Peyer's patch (tissue), 4 donors: ENCODE measurements around the gene DCLK3. TPM values are rescaled to one million over a fixed set of nuclear protein-coding genes. Genes with fewer than 3 reads are reported as not detected.

Experiments used
- DNase-seq, 3 donors: peaks; one replicate each; pipeline ENCODE4 v3.0.0-alpha.2; 2017 to 2019
- H3K27ac ChIP-seq, 4 donors: fragments of 200-600 bp; sonication (generic); one replicate each; pipeline ENCODE4 v1.5.1; 2016 to 2019
- H3K27me3 ChIP-seq, 2 donors: fragments of 200-600 bp; sonication (generic); one replicate each; pipeline ENCODE4 v1.5.1; 2019
- H3K36me3 ChIP-seq, 3 donors: fragments of 200-600 bp; sonication (generic); one replicate each; pipeline ENCODE4 v1.5.1; 2016 to 2019
- H3K4me1 ChIP-seq, 4 donors: fragments of 200-600 bp; sonication (generic); one replicate each; pipeline ENCODE4 v1.5.1; 2016 to 2019
- H3K4me3 ChIP-seq, 4 donors: fragments of 200-600 bp; sonication (generic); 1 replicate in 3 of 4; 2 replicates in 1 of 4; pipeline ENCODE4 v1.5.1; 2016 to 2019; ENCODE audit warnings: mild to moderate bottlenecking in 1 of 4
- H3K9me3 ChIP-seq, 4 donors: fragments of 200-600 bp; sonication (generic); one replicate each; pipeline ENCODE4 v1.5.1; 2016 to 2019; ENCODE audit warnings: mild to moderate bottlenecking in 1 of 4
- POLR2A ChIP-seq, 2 donors: fragments of 450-650 bp; IDR thresholded peaks; one replicate each; pipeline ENCODE4 v1.5.1; 2017; ENCODE audit warnings: antibody characterized with exemption in 2 of 2, mild to moderate bottlenecking in 2 of 2, moderate library complexity in 2 of 2
- total RNA-seq, 4 donors: library from RNA; depleted of rRNA; stranded (reverse); fragments of >200 nt; gene quantifications; one replicate each; pipeline ENCODE4 v1.1.0, GENCODE V29; 2016
- TF ChIP-seq, protein P1 (sequence below), 6 experiments: fragments of 450-650 bp in 4 of 6; fragments of 200-600 bp in 2 of 6; sonication (generic) in 1 of 6; IDR thresholded peaks; one replicate each; pipeline ENCODE4 v1.5.1; 2017 to 2019; ENCODE audit warnings: antibody characterized with exemption in 6 of 6, mild to moderate bottlenecking in 3 of 6, moderate library complexity in 1 of 6

DCLK3 gene
- total RNA-seq, 4 donors from 2014 or later, result not detected

DNA sequence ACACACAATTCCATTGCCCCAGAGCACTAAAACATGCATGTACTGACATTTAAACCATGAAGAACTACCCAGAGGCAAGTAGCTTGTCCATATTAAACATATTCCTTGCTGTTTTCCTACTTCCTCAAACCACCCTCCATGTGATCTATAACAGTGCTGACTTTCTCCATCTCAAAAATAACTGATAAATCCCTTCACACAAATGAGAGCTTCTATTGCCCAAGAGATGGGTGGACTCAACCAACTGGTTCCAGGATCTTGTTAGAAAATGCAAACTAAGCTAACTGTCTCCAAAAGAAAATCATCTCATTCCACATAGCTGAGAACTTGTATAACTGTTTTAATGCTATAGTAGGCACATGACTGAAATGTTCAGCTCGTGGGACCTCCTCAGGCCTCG lies 29.6 kb downstream of the DCLK3 start:
- no peaks in the 10 kb centered on the region for H3K36me3 ChIP-seq
- no peak for DNase-seq
- TF ChIP-seq, protein P1, sequence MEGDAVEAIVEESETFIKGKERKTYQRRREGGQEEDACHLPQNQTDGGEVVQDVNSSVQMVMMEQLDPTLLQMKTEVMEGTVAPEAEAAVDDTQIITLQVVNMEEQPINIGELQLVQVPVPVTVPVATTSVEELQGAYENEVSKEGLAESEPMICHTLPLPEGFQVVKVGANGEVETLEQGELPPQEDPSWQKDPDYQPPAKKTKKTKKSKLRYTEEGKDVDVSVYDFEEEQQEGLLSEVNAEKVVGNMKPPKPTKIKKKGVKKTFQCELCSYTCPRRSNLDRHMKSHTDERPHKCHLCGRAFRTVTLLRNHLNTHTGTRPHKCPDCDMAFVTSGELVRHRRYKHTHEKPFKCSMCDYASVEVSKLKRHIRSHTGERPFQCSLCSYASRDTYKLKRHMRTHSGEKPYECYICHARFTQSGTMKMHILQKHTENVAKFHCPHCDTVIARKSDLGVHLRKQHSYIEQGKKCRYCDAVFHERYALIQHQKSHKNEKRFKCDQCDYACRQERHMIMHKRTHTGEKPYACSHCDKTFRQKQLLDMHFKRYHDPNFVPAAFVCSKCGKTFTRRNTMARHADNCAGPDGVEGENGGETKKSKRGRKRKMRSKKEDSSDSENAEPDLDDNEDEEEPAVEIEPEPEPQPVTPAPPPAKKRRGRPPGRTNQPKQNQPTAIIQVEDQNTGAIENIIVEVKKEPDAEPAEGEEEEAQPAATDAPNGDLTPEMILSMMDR (IDR thresholded peaks at IDR 0.05), result no peak
- TF ChIP-seq POLR2A (IDR thresholded peaks at IDR 0.05), result no peak

DNA sequence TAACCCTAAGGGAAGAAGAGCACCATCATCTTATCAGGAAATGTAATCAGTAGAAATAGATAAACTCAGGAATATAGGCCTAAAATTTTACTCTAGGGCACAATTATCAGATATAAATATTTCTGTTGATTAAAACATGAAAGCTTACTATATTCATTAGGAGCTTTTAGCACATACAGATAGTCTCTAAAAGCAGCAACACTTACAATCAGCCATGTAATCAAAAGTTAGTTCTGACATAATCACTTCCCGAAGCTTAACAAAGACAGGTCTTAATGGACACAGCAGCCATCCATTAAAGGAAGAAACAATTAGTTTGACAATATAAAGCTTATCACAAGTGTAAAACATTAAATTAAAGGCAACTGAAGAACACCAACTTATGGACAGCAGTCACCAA lies 30.6 kb downstream of the DCLK3 start:
- Histone ChIP-seq H3K9me3 (no peaks in the 10 kb centered on the region), H3K36me3 (no peaks in the 10 kb centered on the region), H3K27ac (no peak overlapping the region), H3K4me1 (peaks cover 0 to 18% (median 1%) of the 10 kb centered on the region in 4 donors), H3K4me3 (no peak overlapping the region), H3K27me3 (no peaks in the 10 kb centered on the region)
- TF ChIP-seq POLR2A (IDR thresholded peaks at IDR 0.05), result no peak
- TF ChIP-seq, protein P1 (IDR thresholded peaks at IDR 0.05), result no peak
- DNase-seq, result no peak

More for the DNA sequence above, 29.6 kb downstream of the DCLK3 start:
- Histone ChIP-seq H3K9me3 (no peaks in the 10 kb centered on the region), H3K27ac (no peak overlapping the region), H3K27me3 (no peaks in the 10 kb centered on the region), H3K4me3 (no peak overlapping the region), H3K4me1 (peaks cover 0 to 18% (median 1%) of the 10 kb centered on the region in 4 donors)

DNA sequence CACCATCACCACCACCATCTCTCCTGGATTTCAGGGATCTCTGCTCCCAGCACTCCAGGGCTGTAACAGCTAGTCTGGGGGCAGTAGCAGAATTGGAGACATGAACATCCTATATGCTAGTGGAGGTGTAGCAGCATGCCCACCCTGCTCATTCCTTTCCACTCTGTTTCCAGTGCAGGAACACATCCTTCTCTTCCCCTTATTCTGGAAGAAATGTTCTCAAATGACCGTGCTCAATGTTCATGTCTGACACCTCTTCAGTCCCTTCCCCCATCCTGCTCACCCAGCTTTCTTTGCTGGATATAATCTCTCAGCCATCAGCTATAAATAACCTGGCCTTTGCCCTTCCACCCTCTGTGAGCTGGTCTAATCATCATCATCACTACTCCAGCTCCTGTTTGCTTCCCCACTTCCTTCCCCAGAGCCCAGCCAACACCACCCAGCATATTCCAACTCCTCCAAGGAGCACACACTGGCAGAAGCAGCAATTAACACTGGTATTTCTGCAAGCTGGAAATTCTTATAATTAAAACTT lies 31.1 kb downstream of the DCLK3 start:
- Histone ChIP-seq H3K4me3 (peak overlapping the region in 1 of 4 donors; percentile 26), H3K27ac (peak overlapping the region in 1 of 4 donors; percentile 57), H3K4me1 (peaks cover 0 to 18% (median 1%) of the 10 kb centered on the region in 4 donors), H3K9me3 (no peaks in the 10 kb centered on the region), H3K36me3 (no peaks in the 10 kb centered on the region), H3K27me3 (no peaks in the 10 kb centered on the region)
- no peak for TF ChIP-seq POLR2A (IDR thresholded peaks at IDR 0.05)
- TF ChIP-seq, protein P1 (IDR thresholded peaks at IDR 0.05), result no peak
- DNase-seq, result peak in 1 of 3 donors; percentile 73

DNA sequence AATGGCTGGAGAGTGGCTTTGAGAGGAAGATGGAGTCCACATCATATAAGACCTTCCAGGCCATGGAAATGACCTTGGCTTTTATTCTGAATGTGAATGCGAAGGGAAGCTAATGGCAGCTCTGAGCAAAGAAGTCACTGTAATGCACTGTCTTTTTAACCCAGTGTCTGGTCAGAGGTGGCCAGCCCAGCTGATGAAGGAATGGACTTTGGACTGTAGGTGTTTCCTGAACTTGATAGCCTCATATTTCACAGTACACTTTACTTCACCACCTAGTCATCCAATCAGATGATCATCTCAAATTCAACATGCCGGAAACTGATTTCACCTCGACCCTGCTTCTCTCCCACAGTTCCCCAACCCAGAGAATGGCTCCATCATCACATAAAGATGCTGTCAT lies 33.4 kb downstream of the DCLK3 start:
- H3K4me1 ChIP-seq, result peaks cover 0 to 18% (median 1%) of the 10 kb centered on the region in 4 donors
- H3K36me3 ChIP-seq, result no peaks in the 10 kb centered on the region
- peak in 1 of 3 donors; percentile 74 for DNase-seq
- TF ChIP-seq POLR2A (IDR thresholded peaks at IDR 0.05), result no peak
- TF ChIP-seq, protein P1 (IDR thresholded peaks at IDR 0.05), result no peak
- H3K4me3 ChIP-seq, result no peak overlapping the region
- H3K27me3 ChIP-seq, result no peaks in the 10 kb centered on the region
- no peaks in the 10 kb centered on the region for H3K9me3 ChIP-seq
- H3K27ac ChIP-seq, result peak overlapping the region in 1 of 4 donors; percentile 22

DNA sequence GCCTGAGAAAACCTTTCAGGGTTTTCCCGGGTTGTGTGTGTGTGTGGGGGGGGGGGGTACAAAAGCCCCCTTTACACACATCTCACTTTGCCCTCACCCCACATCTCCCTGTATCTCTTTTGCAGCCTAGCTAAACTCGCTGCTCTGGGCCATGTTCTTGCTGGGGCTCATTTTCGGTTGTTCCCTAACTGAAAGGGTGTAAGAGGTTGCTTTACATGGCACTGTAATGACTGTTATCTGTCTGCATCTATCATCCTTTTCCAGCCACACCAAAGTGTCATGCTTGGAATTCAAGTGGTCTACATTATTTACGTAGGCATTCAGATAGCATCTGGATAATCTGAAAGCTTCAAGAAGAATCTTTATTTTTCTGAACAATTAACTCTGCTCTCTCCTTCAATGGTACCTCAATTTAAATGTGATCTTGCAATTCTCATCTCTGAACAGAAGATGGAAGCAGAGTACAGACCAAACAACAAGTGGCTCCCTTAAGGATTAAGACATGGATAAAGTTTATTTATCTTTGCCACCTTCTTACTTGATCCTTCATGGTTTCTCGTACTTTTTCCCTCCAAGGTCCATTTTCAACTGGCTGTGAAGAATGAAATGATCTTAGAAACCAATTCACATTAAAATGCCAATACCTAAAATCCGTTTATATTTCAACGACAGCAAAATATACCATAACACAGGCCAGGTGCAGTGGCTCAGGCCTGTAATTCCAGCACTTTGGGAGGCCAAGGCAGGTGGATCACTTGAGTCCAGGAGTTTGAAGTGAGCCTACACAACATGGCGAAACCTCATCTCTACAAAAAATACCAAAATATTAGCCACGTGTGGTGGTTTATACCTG lies 34.9 kb downstream of the DCLK3 start:
- no peak overlapping the region for H3K4me3 ChIP-seq
- no peak overlapping the region for H3K27ac ChIP-seq
- H3K9me3 ChIP-seq, result no peaks in the 10 kb centered on the region
- no peaks in the 10 kb centered on the region for H3K27me3 ChIP-seq
- no peak for DNase-seq
- H3K4me1 ChIP-seq, result peaks cover 0 to 18% (median 1%) of the 10 kb centered on the region in 4 donors
- TF ChIP-seq POLR2A (IDR thresholded peaks at IDR 0.05), result no peak
- TF ChIP-seq, protein P1 (IDR thresholded peaks at IDR 0.05), result peak in 5 of 6 experiments; percentile 10 to 97 (median 93)
- no peaks in the 10 kb centered on the region for H3K36me3 ChIP-seq
